GM12878 (cell line): ENCODE measurements around the gene ELOVL5. TPM values are rescaled to one million over a fixed set of nuclear protein-coding genes. Genes with fewer than 3 reads are reported as not detected.

Experiments used
- ATAC-seq: fragments of 200-7000 bp; cut with Tn5 transposase; 3 replicates; pipeline ENCODE4 v1.9.1; 2020; ENCODE audit warnings: mild to moderate bottlenecking, moderate library complexity
- BruUV-seq: library from RNA; stranded (reverse); fragments of 400-500 nt; replicated peaks from 2 replicates; lab custom pipeline; 2021; lab: Mats Ljungman, UMichigan
- CTCF ChIA-PET: fragments of 300-600 bp; sonication (Branson Sonifier 250); formaldehyde crosslinking; extraction: SDS; loops from one replicate; lab custom pipeline; 2021; ENCODE audit warnings: inconsistent platforms; lab: Yijun Ruan, JAX
- POLR2A ChIA-PET: fragments of 350-600 bp; formaldehyde crosslinking; extraction: SDS; loops from one replicate; lab custom pipeline; 2021; ENCODE audit warnings: inconsistent platforms; lab: Charles Lee
- RAD21 ChIA-PET: fragments of 300-600 bp; sonication (Branson Sonifier 250); formaldehyde crosslinking; loops from one replicate; lab custom pipeline; 2023; ENCODE audit warnings: antibody characterized with exemption; ENCODE audit not compliant: unreplicated experiment; lab: Charles Lee
- SMC1A ChIA-PET: fragments of 300-600 bp; sonication (Branson Sonifier 250); formaldehyde crosslinking; loops from one replicate; lab custom pipeline; 2023; ENCODE audit not compliant: unreplicated experiment, uncharacterized antibody; lab: Charles Lee
- DNase-seq: peaks from one replicate; pipeline ENCODE4 v3.0.0-alpha.2; 2011; ENCODE audit warnings: low read depth, low spot score
- FAIRE-seq: peaks from 3 replicates; lab custom pipeline; 2011; peaks lifted over from hg19 to GRCh38; lab: Jason Lieb, UNC
- H2AFZ ChIP-seq: 2 replicates; pipeline ENCODE4 v1.6.0; 2011; ENCODE audit warnings: low read depth, low read length, control low read depth; ENCODE audit not compliant: control insufficient read depth
- H3K27ac ChIP-seq: 2 replicates; pipeline ENCODE4 v1.5.1; 2011; ENCODE audit warnings: control low read depth; ENCODE audit not compliant: control insufficient read depth, insufficient read depth
- H3K27me3 ChIP-seq, 2 experiments: replicated peaks in 1 of 2; 2 replicates each; pipeline versions ENCODE4 v1.6.0 to v1.6.1; 2011; ENCODE audit warnings: low read length in 1 of 2; ENCODE audit not compliant: control insufficient read depth in 2 of 2, insufficient read depth in 2 of 2
- H3K36me3 ChIP-seq, 2 experiments: 2 replicates each; pipeline ENCODE4 v1.5.1; 2011; ENCODE audit warnings: low read length in 1 of 2; ENCODE audit not compliant: control insufficient read depth in 2 of 2, insufficient read depth in 2 of 2
- H3K4me1 ChIP-seq: 2 replicates; pipeline ENCODE4 v1.6.1; 2011; ENCODE audit warnings: mild to moderate bottlenecking, low read length, moderate library complexity, mixed read lengths; ENCODE audit not compliant: control insufficient read depth, insufficient read depth
- H3K4me2 ChIP-seq: 2 replicates; pipeline ENCODE4 v1.6.0; 2011; ENCODE audit warnings: control low read depth; ENCODE audit not compliant: control insufficient read depth, insufficient read depth
- H3K4me3 ChIP-seq: fragments of 200-600 bp; sonication (generic); 2 replicates; pipeline ENCODE4 v1.5.1; 2016
- H3K79me2 ChIP-seq: 2 replicates; pipeline ENCODE4 v1.6.0; 2011; ENCODE audit warnings: low read length; ENCODE audit not compliant: control insufficient read depth, insufficient read depth
- H3K9ac ChIP-seq: 2 replicates; pipeline ENCODE4 v1.8.0; 2011; ENCODE audit warnings: low read length, control low read depth, mixed read lengths; ENCODE audit not compliant: control insufficient read depth, insufficient read depth
- H3K9me3 ChIP-seq: replicated peaks from 3 replicates; pipeline ENCODE4 v1.5.1; 2011; ENCODE audit warnings: mild to moderate bottlenecking, low read length; ENCODE audit not compliant: control insufficient read depth, insufficient read depth
- H4K20me1 ChIP-seq: 2 replicates; pipeline ENCODE4 v1.6.0; 2011; ENCODE audit not compliant: control insufficient read depth, insufficient read depth
- BCLAF1 ChIP-seq: fragments of 450-650 bp; IDR thresholded peaks from 2 replicates; pipeline ENCODE4 v1.6.1; 2017; ENCODE audit warnings: antibody characterized with exemption, mild to moderate bottlenecking, moderate library complexity
- EED ChIP-seq: sonication (generic); IDR thresholded peaks from 2 replicates; pipeline ENCODE4 v1.6.1; 2016; ENCODE audit warnings: antibody characterized with exemption, low read depth
- ESRRA ChIP-seq: IDR thresholded peaks from 2 replicates; pipeline ENCODE4 v1.6.1; 2012; ENCODE audit warnings: mild to moderate bottlenecking, low read length, improper control_type of control experiment
- GATAD2B ChIP-seq: fragments of 450-650 bp; conservative IDR thresholded peaks from 2 replicates; pipeline ENCODE4 v1.6.1; 2017; ENCODE audit warnings: low read depth, mild to moderate bottlenecking, moderate library complexity
- MXI1 ChIP-seq: fragments of 150-350 bp; IDR thresholded peaks from 2 replicates; pipeline ENCODE4 v1.6.1; 2011; ENCODE audit warnings: low read depth, mild to moderate bottlenecking, inconsistent platforms, low read length, improper control_type of control experiment
- NKRF ChIP-seq: fragments of 450-650 bp; conservative IDR thresholded peaks from 2 replicates; pipeline ENCODE4 v1.6.1; 2017; ENCODE audit warnings: mild to moderate bottlenecking, moderate library complexity
- PKNOX1 ChIP-seq: fragments of 450-650 bp; IDR thresholded peaks from 2 replicates; pipeline ENCODE4 v1.6.1; 2016; ENCODE audit warnings: mild to moderate bottlenecking
- SUZ12 ChIP-seq: fragments of 200-600 bp; sonication (generic); IDR thresholded peaks from one replicate; pipeline ENCODE4 v1.6.1; 2018; ENCODE audit warnings: antibody characterized with exemption, mild to moderate bottlenecking; ENCODE audit not compliant: unreplicated experiment
- TARDBP ChIP-seq: IDR thresholded peaks from 2 replicates; pipeline ENCODE4 v1.6.1; 2016; ENCODE audit warnings: borderline replicate concordance
- TCF12 ChIP-seq: IDR thresholded peaks from 2 replicates; pipeline ENCODE4 v1.6.1; 2011; ENCODE audit warnings: low read depth, mild to moderate bottlenecking, low read length
- YY1 ChIP-seq: IDR thresholded peaks from 2 replicates; pipeline ENCODE4 v1.6.1; 2011; ENCODE audit warnings: low read depth, mild to moderate bottlenecking, low read length
- ZBTB33 ChIP-seq: fragments of 450-650 bp; IDR thresholded peaks from 2 replicates; pipeline ENCODE4 v1.6.1; 2017; ENCODE audit warnings: mild to moderate bottlenecking
- ZNF207 ChIP-seq: fragments of 450-650 bp; IDR thresholded peaks from 2 replicates; pipeline ENCODE4 v1.6.1; 2014; ENCODE audit warnings: antibody characterized with exemption, mild to moderate bottlenecking, borderline replicate concordance
- ZNF217 ChIP-seq: fragments of 450-650 bp; IDR thresholded peaks from 2 replicates; pipeline ENCODE4 v1.6.1; 2017; ENCODE audit warnings: antibody characterized with exemption, mild to moderate bottlenecking
- ZZZ3 ChIP-seq: IDR thresholded peaks from 2 replicates; pipeline ENCODE4 v1.6.1; 2011; ENCODE audit warnings: low read depth; ENCODE audit not compliant: control insufficient read depth, insufficient read length
- WGBS: methylation state at CpG from one replicate; pipeline ENCODE4 v1.1.6; 2016; ENCODE audit warnings: low lambda C conversion rate; ENCODE audit not compliant: insufficient replicate concordance, insufficient coverage; ENCODE audit errors: missing lambda C conversion rate; 5-methylcytosine and 5-hydroxymethylcytosine counted together
- in situ Hi-C: fragments of 300-500 bp; cut with MboI; formaldehyde crosslinking; loops from 9 replicates; pipeline ENCODE4 v1.14.3; 2018; ENCODE audit warnings: mixed read lengths
- intact Hi-C: fragments of 100-400 bp; cut with micrococcal nuclease; formaldehyde crosslinking; loops from one replicate; pipeline ENCODE4 v1.14.2; 2022; ENCODE audit not compliant: unreplicated experiment
- polyA plus RNA-seq, 11 experiments: library from polyadenylated mRNA; depleted of rRNA in 4 of 11; unstranded in 6 of 11; stranded (reverse) in 5 of 11; fragments of >200 nt; fragmentation: Nextera tagmentation in 4 of 11; fragmentation: Illumina TruSeq in 1 of 11; extraction: Ambion mirVana in 4 of 11; extraction: Trizol in 1 of 11; gene quantifications; 1 replicate in 1 of 11; 2 replicates in 10 of 11; pipeline versions ENCODE4 v1.2.1 to v1.2.3, GENCODE V29; 2011 to 2016; ENCODE audit warnings: inconsistent platforms in 2 of 11, missing spikeins in 2 of 11, low read depth in 1 of 11
- total RNA-seq, 4 experiments: library from RNA; depleted of rRNA in 3 of 4; stranded (reverse); fragments of >200 nt in 3 of 4; fragmentation: Illumina TruSeq in 1 of 4; extraction: Trizol in 1 of 4; gene quantifications; 2 replicates each; pipeline versions ENCODE4 v1.2.1 to v1.2.3, GENCODE V29; 2013 to 2021

Gene ELOVL5
- total and polyA plus RNA-seq, 10 of the 15 experiments (the other 5 are each of a cell fraction or from before 2014, with no cell fraction given) = 156 to 241 (median 196) TPM

- no peak for TF ChIP-seq TCF12
- no peak for TF ChIP-seq ZNF207
- no peak for TF ChIP-seq BCLAF1
- TF ChIP-seq YY1 = no peak
- TF ChIP-seq ZZZ3 = no peak
- TF ChIP-seq EED = no peak
- no peak for TF ChIP-seq NKRF
Measured at GRCh38 chr6:53373638-53374037, 24.9 kb upstream of the ELOVL5 start (continued).

GRCh38 chr6:53369876-53370515 lies 21.2 kb upstream of the ELOVL5 start:
- Histone ChIP-seq H3K4me3 (no peak overlapping the region), H2AFZ (no peak overlapping the region), H3K36me3 (no peaks in the 10 kb centered on the region), H3K27ac (no peak overlapping the region), H3K9ac (no peak overlapping the region), H4K20me1 (no peaks in the 10 kb centered on the region), H3K79me2 (no peaks in the 10 kb centered on the region), H3K4me1 (no peaks in the 10 kb centered on the region), H3K9me3 (peaks cover 4% of the 10 kb centered on the region; the same call in 2 of the 3 replicates), H3K4me2 (no peak overlapping the region), H3K27me3 (no peaks in the 10 kb centered on the region)
- ChIA-PET RAD21 (no interaction called here), SMC1A (interaction anchor here (0.9 to 1.6 kb wide), 2 partner anchors 26 to 197 kb away, joined by 3 read pairs; no protein-coding TSS in a partner anchor), CTCF (no interaction called here), POLR2A (no interaction called here)
- in situ Hi-C loops = no loop called here
- no peak for ATAC-seq
- BruUV-seq = no TSS peak
- 44% methylated on average over 6 of the region's 6 CpGs for WGBS
- FAIRE-seq = no peak
- intact Hi-C loops = no loop called here
- DNase-seq = no peak
- TF ChIP-seq ESRRA (no peak), GATAD2B (no peak), SUZ12 (no peak), EED (no peak), TARDBP (no peak), MXI1 (no peak), ZBTB33 (no peak), PKNOX1 (no peak), ZNF217 (no peak)
